SJSA1 (cell line): Measurements from ENCODE around the gene GIT2. TPM values are rescaled to one million over a fixed set of nuclear protein-coding genes. Genes with fewer than 3 reads are reported as not detected.

Experiments
- DNase-seq, 2 experiments: peaks; one replicate each; pipeline ENCODE4 v3.0.0-alpha.2; 2015 to 2020; ENCODE audit warnings: low spot score in 2 of 2, low read depth in 1 of 2
- H3K27ac ChIP-seq: fragments of 250-450 bp; sonication (Bioruptor Pico); 2 replicates; pipeline ENCODE4 v1.5.1; 2020; ENCODE audit warnings: mild to moderate bottlenecking, moderate library complexity
- H3K27me3 ChIP-seq: fragments of 250-450 bp; sonication (Bioruptor Pico); replicated peaks from 2 replicates; pipeline ENCODE4 v1.5.1; 2020; ENCODE audit warnings: mild to moderate bottlenecking, moderate library complexity
- H3K36me3 ChIP-seq: fragments of 250-450 bp; sonication (Bioruptor Pico); 2 replicates; pipeline ENCODE4 v1.5.1; 2020; ENCODE audit warnings: mild to moderate bottlenecking
- H3K4me1 ChIP-seq: fragments of 250-450 bp; sonication (Bioruptor Pico); replicated peaks from 2 replicates; pipeline ENCODE4 v1.6.1; 2021; ENCODE audit warnings: mild to moderate bottlenecking
- H3K4me3 ChIP-seq: fragments of 250-450 bp; sonication (Bioruptor Pico); 2 replicates; pipeline ENCODE4 v1.5.1; 2020; ENCODE audit warnings: mild to moderate bottlenecking
- H3K9me3 ChIP-seq: fragments of 250-450 bp; sonication (Bioruptor Pico); replicated peaks from 2 replicates; pipeline ENCODE4 v1.5.1; 2020; ENCODE audit warnings: mild to moderate bottlenecking
- total RNA-seq: library from RNA; depleted of rRNA; stranded (reverse); fragments of >200 nt; shearing (Covaris generic); gene quantifications from 2 replicates; pipeline ENCODE4 v1.2.3, GENCODE V29; 2014

The GIT2 gene
- total RNA-seq, 1 experiment from 2014 or later, result 29.5 TPM

DNA sequence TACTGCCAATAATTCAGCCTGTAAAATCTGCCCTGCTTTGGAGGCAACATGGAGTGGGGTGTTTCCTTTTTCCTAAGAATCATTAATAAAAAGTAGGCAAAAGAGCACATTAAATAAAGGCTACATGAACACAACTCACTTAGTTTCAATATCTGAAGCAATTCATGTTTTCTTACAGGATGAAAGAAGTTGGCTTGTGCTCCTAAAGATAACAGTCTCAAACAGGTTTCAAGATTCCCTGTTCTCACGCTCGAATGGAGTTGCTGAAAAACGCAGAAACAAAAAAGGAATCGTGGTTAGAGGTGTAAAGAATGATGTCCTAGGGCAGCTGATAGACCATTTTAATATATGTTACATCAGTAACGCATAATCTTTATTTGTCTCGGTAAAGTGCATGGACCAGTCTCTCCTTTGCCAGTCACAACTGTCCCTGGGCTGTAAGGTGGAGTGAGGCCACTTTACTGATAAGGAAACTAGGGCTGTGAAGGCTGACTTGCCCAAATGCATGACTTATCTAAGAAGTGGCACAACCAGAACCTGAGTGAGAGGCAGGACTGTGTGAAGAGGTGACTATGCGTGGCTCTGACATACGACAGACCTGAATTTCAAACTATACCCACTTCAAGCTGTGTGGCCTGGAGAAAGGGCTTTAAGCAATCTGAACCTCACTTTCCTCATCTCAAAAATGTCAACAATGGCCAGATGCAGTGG is 12.6 kb downstream of the GIT2 start:
- DNase-seq, result no peak
- peaks cover 91% of the 10 kb centered on the region for H3K36me3 ChIP-seq
- H3K4me3 ChIP-seq, result no peak overlapping the region
- H3K4me1 ChIP-seq, result peaks cover 7% of the 10 kb centered on the region
- no peaks in the 10 kb centered on the region for H3K9me3 ChIP-seq
- no peak overlapping the region for H3K27ac ChIP-seq
- H3K27me3 ChIP-seq, result no peaks in the 10 kb centered on the region

DNA sequence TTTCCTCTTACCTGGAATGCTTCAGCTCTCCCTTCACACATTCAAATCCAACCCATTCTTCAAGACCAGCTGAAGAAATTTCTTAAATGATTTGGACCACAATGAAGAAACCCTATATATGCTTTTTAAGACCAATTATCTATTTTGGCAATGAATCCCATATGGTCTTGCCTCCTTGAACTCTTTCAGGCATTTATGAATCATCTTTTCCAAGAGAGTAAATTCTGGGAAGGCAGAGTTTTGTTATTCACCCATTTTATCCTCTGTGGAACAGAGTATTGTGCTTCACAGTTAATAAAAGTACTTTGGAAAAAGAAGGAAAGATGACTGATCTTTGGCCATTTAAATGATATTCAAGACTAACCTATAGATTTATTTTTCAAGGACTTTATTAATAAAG is 14.0 kb downstream of the GIT2 start:
- Histone ChIP-seq H3K27ac (no peak overlapping the region), H3K36me3 (peaks cover 89% of the 10 kb centered on the region)
- no peak for DNase-seq

DNA sequence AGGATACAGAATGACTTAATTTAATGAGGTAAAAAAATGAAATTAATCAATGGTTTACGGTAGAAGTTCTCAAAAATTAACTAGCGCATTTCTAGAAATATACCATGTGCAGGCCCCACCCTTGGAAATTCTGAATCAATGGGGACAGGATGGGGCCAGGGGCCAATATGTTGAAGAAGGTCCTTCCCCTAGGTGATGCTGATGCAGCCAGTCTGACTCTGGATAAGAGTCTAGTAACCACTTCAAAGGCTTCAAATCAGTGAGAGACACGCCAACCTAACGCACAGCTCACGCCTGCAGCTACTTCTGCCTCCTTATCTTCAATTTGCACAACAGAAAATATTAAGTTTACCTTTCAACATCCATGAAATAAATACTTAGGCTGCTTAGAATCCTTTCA is 14.9 kb downstream of the GIT2 start:
- DNase-seq, result no peak
- H3K9me3 ChIP-seq, result no peaks in the 10 kb centered on the region
- peaks cover 88% of the 10 kb centered on the region for H3K36me3 ChIP-seq
- H3K4me3 ChIP-seq, result no peak overlapping the region
- no peaks in the 10 kb centered on the region for H3K27me3 ChIP-seq
- no peaks in the 10 kb centered on the region for H3K4me1 ChIP-seq
- H3K27ac ChIP-seq, result no peak overlapping the region

More for the DNA sequence above, 14.0 kb downstream of the GIT2 start:
- no peaks in the 10 kb centered on the region for H3K27me3 ChIP-seq
- no peak overlapping the region for H3K4me3 ChIP-seq
- H3K9me3 ChIP-seq, result no peaks in the 10 kb centered on the region
- no peaks in the 10 kb centered on the region for H3K4me1 ChIP-seq

DNA sequence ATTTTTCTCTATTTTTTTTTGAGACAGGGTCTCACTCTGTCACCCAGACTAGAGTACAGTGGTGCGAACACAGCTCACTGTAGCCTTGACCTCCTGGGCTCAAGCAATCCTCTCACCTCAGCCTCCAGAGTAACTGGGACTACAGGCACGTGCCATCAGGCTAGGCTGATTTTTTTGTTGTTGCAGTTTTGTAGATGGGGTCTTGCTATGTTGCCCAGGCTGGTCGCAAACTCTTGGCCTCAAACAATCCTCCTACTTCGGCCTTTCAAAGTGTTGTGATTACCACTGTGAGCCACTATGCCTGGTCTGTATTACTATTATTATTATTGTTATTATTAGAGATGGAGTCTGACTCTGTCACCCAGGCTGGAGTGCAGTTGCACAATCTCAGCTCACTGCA is 23.3 kb downstream of the GIT2 start:
- Histone ChIP-seq H3K9me3 (no peaks in the 10 kb centered on the region), H3K4me3 (no peak overlapping the region), H3K4me1 (no peaks in the 10 kb centered on the region), H3K27ac (no peak overlapping the region), H3K36me3 (peaks cover 59% of the 10 kb centered on the region), H3K27me3 (no peaks in the 10 kb centered on the region)
- DNase-seq, result no peak

DNA sequence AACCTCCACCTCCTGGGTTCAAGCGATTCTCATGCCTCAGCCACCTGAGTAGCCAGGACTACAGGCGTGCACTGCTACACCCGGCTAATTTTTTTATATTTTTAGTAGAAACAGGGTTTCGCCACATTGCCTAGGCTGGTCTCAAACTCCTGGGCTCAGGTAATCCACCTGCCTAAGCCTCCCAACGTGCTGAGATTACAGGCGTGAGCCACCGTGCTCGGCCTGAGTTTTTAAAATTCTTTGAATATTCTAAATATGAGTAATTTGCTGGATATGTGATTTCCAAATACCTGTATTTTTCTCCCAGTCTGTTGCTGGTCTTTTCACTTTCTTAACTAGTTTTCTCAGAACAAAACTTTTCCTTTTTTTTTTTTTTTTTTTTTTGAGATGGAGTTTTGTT is 27.4 kb downstream of the GIT2 start:
- Histone ChIP-seq H3K27ac (no peak overlapping the region), H3K4me1 (no peaks in the 10 kb centered on the region), H3K36me3 (peaks cover 64% of the 10 kb centered on the region), H3K9me3 (no peaks in the 10 kb centered on the region), H3K27me3 (no peaks in the 10 kb centered on the region), H3K4me3 (no peak overlapping the region)
- DNase-seq, result no peak

DNA sequence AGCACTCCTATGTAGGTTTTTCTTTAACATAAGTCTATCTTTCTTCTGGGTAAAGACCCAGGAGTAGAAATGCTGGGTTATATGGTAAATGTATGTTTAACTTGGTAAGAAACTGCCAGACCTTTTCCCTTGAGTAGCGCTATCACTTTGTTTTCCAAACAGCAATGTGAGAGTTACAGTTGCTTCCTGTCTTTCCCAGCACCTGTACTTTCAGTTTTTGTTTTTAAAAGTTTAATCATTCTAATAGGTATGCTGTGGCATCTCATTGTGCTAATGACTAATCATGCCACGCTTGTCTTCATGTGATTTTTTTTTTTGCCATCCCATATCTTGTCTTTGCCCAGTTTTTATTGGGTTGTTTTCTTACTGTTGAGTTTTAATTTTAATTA is 28.1 kb downstream of the GIT2 start:
- Histone ChIP-seq H3K36me3 (peaks cover 70% of the 10 kb centered on the region), H3K27ac (no peak overlapping the region), H3K9me3 (no peaks in the 10 kb centered on the region), H3K27me3 (no peaks in the 10 kb centered on the region), H3K4me1 (no peaks in the 10 kb centered on the region), H3K4me3 (no peak overlapping the region)
- DNase-seq, result no peak

DNA sequence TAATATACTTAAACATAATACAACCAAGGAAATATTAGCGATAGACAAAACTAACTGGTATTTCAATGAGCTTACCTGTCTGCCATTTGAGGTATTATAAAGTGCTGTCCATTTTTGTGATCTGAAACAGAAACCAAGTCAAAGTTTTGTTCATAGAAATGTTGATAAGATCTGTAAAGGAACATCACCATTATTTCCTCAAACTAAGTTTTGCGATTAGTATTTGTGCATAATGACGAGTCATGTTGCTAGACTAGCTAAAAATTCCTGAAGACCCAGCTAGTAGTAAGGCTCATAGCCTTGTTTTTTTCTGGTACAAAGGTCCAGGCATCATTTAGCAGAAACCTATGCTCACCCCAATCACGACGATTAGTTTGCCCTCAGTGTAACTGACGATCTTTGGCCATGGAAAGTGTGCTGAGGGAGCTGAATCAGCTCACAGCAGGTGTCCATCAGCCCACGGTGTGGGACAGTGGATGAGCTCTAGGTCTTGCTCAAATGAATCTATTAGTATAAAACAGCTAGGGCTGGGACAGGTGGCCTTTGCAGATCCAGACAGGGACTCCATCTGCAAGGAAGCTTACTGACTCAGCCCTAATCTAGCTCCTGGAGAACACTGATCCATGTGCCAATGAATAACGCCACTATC is 28.7 kb downstream of the GIT2 start:
- DNase-seq, result no peak
- no peaks in the 10 kb centered on the region for H3K9me3 ChIP-seq
- no peak overlapping the region for H3K27ac ChIP-seq
- H3K27me3 ChIP-seq, result no peaks in the 10 kb centered on the region
- H3K36me3 ChIP-seq, result peaks cover 70% of the 10 kb centered on the region
- H3K4me3 ChIP-seq, result no peak overlapping the region
- no peaks in the 10 kb centered on the region for H3K4me1 ChIP-seq

DNA sequence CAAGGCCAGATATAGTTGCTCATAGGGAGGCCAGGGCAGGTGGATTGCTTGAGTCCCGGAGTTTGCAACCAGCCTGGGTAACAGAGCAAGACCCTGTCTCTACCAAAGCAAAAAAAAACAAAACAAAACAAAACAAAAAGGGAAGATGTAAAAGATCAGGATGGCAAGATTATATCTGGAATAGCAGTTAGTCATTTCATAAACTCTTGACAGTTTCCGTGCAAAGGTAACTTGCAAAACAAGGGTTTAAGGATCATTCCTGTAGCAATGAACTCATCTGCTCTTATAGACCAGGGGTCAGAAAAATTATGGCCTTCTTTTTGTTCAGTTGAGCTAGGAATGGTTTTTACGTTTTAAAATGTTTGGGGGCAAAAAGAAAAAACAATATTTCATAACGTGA is 29.6 kb downstream of the GIT2 start:
- Histone ChIP-seq H3K4me3 (no peak overlapping the region), H3K36me3 (peaks cover 74% of the 10 kb centered on the region), H3K4me1 (no peaks in the 10 kb centered on the region), H3K27me3 (no peaks in the 10 kb centered on the region), H3K9me3 (no peaks in the 10 kb centered on the region), H3K27ac (no peak overlapping the region)
- no peak for DNase-seq

DNA sequence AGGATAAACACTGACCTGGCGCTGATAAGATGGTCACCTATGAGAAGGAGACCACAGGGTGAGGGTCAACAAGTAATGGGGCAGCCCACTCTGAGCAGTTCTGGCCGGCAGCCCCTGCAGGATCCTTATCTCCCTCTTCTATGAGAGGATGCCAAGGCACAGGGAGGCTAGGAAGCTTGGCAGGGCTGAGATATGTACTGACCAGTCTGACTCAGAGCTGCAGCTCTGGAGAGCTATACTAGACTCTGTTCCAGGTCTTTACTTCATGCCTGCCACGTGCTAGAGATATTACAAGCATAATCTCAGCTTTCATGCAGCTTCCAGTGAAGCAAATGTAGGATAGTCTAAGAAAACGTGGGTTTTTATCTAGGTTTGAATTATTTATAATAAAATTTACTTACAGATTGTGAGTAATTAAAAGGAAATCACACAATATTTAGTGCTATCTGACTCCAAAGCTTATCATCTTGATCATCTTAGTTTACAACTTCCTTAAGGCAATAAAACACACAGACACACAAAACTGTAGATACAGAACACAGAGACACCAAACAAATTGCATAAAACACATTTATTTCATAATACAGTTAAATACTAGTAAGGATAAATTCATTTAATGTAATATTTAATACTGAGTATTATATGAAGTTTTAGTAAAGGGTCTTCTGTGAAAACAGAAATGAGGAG is 32.3 kb downstream of the GIT2 start:
- H3K36me3 ChIP-seq, result peaks cover 75% of the 10 kb centered on the region

DNA sequence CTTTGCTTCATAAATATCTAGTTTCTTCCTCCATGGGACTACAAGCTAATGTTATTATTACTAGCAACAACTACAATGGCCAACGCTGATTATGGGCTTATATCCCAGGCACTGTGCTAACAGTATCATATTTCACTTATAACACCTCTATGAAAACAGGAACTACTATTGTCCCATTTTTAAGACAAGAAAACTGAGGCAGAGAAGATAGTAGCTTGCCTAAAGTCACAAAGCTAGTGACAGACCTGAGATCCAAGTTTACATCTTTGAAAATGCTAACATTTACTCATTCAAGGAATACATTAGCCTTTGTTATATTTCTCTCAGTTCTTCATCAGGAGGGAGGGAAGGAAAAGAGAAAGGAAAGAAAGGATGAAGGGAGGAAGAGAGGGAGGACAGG is 32.8 kb downstream of the GIT2 start:
- H3K36me3 ChIP-seq, result peaks cover 80% of the 10 kb centered on the region
- no peaks in the 10 kb centered on the region for H3K27me3 ChIP-seq
- H3K27ac ChIP-seq, result no peak overlapping the region
- no peaks in the 10 kb centered on the region for H3K9me3 ChIP-seq
- no peaks in the 10 kb centered on the region for H3K4me1 ChIP-seq
- DNase-seq, result no peak
- no peak overlapping the region for H3K4me3 ChIP-seq

More for the DNA sequence above, 32.3 kb downstream of the GIT2 start:
- no peaks in the 10 kb centered on the region for H3K9me3 ChIP-seq
- H3K4me3 ChIP-seq, result no peak overlapping the region
- DNase-seq, result no peak
- no peaks in the 10 kb centered on the region for H3K4me1 ChIP-seq
- H3K27me3 ChIP-seq, result no peaks in the 10 kb centered on the region
- H3K27ac ChIP-seq, result no peak overlapping the region

DNA sequence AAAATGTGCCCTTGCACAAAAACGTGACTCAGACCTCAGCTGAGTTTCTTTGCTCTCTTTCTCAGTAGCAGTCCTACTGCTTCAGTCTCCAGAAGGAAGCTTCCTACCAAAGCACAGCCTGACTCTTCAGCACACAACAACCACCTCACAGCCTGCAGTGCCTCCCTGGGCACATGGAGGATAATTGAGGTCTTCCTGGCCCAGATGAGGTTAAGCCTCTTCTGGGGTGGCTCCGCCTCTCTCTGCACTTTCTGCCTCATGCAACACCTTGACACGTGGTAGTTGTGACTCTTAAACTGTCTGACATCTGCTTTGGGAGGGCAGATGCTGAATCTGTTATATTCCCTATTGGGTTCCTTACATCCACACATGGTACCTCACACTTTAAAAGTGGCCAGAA is 33.8 kb downstream of the GIT2 start:
- Histone ChIP-seq H3K4me3 (no peak overlapping the region), H3K27ac (no peak overlapping the region)

DNA sequence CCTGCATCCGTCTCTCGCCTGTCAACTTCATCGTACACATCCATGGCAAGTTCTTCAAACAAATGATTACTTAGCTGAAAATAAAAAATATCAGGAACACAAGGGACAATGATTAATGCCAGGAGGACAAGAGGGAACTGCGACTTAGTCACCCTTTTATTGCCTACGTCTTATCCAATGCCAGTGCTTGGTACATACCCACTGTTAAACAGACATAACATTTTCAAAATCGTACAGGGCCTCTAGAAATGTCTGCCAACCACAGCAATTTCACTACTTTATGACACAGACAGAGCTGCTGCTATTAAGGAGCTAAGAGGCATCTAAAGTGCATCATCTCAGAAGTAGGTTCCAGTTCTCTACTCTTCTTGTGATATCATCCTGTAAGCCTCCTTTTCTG is 34.6 kb downstream of the GIT2 start:
- DNase-seq, result no peak
- no peaks in the 10 kb centered on the region for H3K27me3 ChIP-seq
- H3K27ac ChIP-seq, result no peak overlapping the region
- H3K4me1 ChIP-seq, result no peaks in the 10 kb centered on the region
- H3K36me3 ChIP-seq, result peaks cover 72% of the 10 kb centered on the region
- H3K9me3 ChIP-seq, result no peaks in the 10 kb centered on the region
- no peak overlapping the region for H3K4me3 ChIP-seq

More for the DNA sequence above, 33.8 kb downstream of the GIT2 start:
- Histone ChIP-seq H3K4me1 (no peaks in the 10 kb centered on the region), H3K36me3 (peaks cover 76% of the 10 kb centered on the region), H3K9me3 (no peaks in the 10 kb centered on the region), H3K27me3 (no peaks in the 10 kb centered on the region)
- DNase-seq, result no peak

DNA sequence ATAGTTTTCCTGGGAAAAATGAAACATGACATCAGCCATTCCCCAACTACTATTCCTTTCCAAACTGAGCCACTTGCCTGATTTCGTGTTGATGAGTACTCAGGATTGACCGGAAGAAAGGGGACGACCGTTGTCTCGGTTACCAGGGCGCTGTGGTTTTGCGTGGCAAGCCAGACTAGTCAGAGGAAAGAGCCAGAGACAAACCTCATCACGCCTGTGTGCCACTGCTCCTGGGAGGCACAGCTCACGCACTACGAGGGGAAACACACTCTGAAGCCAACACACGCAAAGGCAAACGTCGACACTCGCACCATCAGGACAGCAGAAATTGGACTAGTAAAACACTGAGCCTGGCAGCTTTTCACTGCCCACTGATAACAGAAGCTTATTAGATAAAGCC is 35.0 kb downstream of the GIT2 start:
- Histone ChIP-seq H3K27me3 (no peaks in the 10 kb centered on the region), H3K4me1 (no peaks in the 10 kb centered on the region), H3K36me3 (peaks cover 74% of the 10 kb centered on the region), H3K4me3 (no peak overlapping the region), H3K9me3 (no peaks in the 10 kb centered on the region), H3K27ac (no peak overlapping the region)
- no peak for DNase-seq

DNA sequence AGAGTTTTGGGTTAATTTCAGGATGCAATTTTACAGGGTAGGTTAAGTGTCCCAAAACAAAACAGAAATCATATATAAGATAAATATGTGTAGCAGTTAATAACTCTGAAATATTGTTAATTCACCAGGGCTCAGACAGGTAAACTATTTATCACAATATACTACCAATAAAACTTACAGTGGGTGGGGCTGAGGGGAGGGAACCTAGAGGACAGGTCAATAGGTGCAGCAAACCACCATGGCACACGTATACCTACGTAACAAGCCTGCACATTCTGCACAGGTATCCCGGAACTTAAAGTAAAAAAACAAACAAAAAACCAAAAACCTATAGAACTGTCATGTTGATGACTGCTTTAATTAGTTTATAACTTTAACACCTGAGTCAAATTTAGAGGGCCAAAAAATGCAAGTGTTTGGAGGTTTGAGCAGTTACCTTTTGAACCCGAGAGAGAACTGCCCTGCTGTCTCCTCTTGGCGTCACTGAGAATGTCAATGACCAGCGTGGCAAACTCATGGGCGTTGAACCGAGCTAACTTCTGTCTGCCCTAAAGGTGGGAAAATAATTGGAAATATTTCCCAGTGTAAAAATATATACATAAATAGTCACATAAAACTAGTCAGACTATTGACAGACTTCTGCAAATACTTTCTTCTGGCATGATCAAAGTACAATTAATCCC is 36.6 kb downstream of the GIT2 start:
- no peak overlapping the region for H3K4me3 ChIP-seq
- H3K4me1 ChIP-seq, result no peaks in the 10 kb centered on the region
- H3K9me3 ChIP-seq, result no peaks in the 10 kb centered on the region
- H3K36me3 ChIP-seq, result peaks cover 70% of the 10 kb centered on the region
- H3K27ac ChIP-seq, result no peak overlapping the region
- H3K27me3 ChIP-seq, result no peaks in the 10 kb centered on the region
- DNase-seq, result no peak
